ENCODE data around the gene CFAP92.

Gene CFAP92

DNA sequence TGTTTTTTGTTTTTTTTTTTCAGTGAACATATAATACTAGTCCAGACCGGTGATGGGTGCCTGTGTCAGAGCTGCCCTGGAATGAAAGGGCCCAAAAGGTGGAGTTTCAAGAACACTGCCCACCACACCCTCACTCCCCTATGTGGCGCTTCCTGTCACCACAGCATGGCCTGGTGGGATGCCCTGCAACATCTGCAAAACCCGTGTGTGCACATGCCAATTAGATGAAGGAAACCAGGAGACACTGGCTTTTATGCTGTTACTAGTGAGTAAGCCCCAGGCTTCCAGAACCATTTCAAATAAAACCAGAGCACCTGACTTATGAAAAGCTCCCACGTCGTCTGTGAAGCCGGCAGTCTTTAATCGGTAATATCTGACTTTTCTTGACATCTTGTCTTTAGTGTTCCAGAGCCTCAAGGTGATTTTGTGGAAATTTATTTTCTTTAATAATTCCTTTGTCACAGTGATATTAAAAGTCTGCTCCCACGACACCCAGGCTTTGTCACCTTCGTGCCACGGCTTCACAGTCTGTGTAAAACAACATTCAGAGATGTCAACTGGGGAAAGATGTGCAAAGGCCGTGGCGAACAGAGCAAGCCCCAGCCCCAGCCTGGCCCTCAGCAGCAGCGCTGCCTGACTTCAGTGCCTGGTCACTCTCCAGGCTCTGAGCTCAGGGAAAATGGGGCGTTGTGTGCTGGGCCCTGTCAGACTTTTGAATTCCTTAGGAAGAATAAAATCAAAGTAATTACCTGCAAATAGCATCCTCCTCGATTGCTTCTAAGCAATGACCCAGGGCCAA is 6.4 kb downstream of the CFAP92 start:
- no peak for DNase-seq (ENCODE audit: low read depth, low spot score)

- no peak for DNase-seq (ENCODE audit: low read depth, low spot score)
Measured at GRCh38 chr3:128984596-128984995, 9.3 kb downstream of the CFAP92 start.

DNA sequence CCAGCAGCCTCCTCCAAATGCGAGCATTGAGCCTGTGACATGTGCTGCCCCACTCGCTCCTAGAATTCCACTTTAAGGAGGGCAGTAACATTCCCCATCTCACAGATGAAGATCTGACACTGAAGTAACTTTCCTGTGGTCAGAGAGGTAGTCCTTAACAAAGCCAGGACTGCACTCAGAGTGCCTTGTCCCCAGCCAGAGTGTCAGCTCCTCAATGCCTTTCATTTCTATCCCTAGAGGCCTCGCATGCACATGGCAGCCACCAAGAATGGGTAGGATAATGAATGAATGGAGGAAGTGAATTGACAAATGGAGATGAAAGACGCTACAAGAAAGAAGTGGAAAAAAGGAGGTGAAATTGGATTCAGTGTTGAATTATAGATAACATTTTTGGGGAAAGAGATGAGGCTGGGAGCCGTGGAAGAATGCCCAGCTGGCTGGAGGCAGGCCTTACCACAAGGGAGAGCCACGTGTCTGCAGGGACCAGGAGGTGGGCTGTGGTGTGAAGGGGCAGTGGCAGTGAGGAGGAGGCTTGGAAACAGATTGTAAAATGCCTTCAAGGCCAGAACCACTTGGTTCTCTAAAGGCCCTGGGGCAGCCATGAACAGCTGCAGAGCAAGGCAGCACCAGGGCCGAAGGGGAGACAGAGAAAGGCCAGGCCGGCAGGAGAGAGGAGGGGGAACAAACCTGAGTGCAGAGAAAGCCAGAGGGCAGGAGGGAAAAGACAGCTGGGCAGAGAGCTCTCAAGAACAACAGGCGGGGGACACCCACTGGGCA is 10.4 kb downstream of the CFAP92 start:
- no peak for DNase-seq (ENCODE audit: low read depth, low spot score)

DNA sequence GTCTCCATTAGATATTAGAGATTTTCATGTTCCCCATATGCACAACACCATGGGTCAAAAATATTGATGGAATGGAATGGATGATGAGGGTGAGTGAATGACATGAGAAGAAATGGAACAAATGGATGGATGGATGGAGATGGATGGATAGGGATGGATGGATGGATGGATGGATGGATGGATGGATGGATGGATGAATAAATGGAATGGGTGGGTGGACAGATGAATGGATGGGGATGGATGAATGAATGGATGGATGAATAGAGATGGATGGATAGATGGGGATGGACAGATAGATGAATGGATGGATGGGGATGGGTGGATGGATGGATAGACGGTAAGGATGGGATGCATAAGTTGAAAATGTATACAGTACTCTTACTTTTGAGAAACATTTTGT is 18.6 kb downstream of the CFAP92 start:
- DNase-seq (ENCODE audit: low read depth, low spot score), result no peak

- DNase-seq (ENCODE audit: low read depth, low spot score), result no peak
Measured at GRCh38 chr3:128973988-128974564, 19.8 kb downstream of the CFAP92 start.

DNA sequence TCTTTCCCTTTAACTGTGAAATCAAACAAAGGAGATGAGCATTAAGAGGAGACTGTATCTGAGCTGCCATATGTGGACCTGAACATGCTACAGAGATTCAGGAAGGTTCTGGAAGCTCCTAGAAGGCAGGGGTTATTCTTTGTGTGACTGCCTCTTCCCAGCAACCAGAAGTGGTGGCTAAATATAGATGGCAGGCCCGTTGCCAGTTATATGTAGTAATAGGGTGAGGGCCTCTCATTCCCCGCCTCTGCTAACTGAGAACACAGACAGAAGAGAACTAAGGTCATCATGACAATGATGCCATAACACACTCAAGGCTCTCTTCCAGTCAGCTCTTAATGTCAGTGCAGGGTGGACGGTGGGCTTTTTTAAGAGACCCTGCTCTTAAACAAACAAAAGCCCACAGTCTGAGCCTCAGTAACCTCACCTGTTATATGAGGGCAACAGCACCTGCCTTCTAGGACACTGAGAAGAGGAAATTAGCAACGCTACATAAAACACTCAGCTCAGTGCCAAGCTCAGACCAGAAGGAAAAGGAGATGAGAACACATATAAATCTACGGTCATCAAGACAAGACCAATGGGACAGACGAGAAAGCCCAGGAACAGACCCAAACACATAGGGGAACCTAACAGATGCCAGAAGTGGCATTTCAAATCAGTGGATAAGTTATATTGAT is 22.3 kb downstream of the CFAP92 start:
- DNase-seq (ENCODE audit: low read depth, low spot score), result peak; percentile 5

GRCh38 chr3:128970740-128971047 is 23.2 kb downstream of the CFAP92 start:
- DNase-seq (ENCODE audit: low read depth, low spot score), result no peak

DNA sequence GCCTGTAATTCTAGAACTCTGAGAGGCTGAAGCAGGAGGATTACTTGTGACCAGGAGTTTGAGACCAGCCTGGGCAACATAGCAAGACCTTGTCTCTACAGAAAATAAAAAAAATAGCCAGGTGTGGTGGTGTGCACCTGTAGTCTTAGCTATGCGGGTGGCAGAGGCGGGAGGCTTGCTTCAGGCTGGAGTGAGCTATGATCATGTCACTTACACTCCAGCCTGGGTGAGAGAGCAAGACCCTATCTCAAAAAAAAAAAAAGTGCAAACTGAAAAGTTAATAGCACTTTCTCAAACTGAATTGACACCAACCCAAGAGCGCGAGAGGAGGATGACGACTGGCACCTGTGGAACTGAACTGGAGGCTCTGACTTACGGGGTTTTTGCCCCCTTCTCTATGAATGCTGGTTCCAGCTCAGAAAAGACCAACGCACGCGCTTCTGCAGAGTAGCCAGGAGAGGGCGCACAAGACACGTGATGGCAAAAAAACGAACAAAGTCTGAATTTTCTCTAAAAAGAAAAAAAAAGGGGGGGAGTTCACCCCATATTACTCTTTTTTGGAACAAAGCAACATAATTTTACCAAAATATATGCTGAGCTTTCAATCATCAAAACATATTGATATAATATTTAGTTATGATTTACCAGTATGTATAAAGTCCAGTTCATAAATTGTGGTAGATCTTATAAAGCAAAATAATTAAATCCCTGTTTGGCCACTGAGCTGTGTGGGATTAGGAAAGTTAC is 23.7 kb downstream of the CFAP92 start:
- DNase-seq (ENCODE audit: low read depth, low spot score), result peak; percentile 64

GRCh38 chr3:128967748-128968355 is 26.0 kb downstream of the CFAP92 start:
- no peak for DNase-seq (ENCODE audit: low read depth, low spot score)

GRCh38 chr3:128965818-128966217 is 28.1 kb downstream of the CFAP92 start:
- no peak for DNase-seq (ENCODE audit: low read depth, low spot score)

GRCh38 chr3:128965280-128965679 is 28.6 kb downstream of the CFAP92 start:
- DNase-seq (ENCODE audit: low read depth, low spot score), result no peak

- no peak for DNase-seq (ENCODE audit: low read depth, low spot score)
Measured at GRCh38 chr3:128956440-128956839, 37.4 kb downstream of the CFAP92 start.

DNA sequence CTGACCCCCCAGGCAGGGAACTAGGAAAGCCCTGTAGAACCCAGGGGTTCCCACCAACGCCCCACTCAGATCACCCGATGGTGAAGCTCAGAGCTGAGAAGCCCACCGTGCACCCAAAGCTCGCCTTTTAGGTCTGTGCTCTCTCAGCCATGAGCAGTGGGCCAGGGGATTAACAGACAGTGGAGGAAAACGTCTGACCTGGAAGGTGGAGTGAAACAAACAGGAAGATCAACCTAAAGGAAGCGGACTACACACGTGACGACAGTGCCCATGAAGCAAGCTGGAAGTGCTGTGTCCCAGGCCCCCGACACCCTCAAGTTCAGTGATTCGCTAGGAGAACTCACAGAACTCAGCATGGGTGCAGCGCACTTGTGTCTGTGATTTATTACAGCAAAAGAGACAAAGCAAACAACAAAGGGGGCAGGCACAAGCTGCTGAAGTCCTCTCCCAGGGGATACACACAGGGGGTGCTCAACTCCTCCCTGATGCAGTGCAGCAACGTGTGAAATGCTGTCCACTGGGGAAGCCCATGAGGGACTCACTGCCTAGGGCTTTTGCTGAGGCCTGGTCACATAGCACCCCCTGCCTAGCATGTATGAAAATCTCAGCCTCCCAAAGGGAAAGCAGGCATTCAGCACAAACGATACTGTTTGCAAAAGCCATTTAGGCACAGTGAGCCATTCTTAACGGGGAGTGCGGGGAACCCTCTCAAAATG is 43.5 kb downstream of the CFAP92 start:
- DNase-seq (ENCODE audit: low read depth, low spot score), result peak; percentile 45

DNA sequence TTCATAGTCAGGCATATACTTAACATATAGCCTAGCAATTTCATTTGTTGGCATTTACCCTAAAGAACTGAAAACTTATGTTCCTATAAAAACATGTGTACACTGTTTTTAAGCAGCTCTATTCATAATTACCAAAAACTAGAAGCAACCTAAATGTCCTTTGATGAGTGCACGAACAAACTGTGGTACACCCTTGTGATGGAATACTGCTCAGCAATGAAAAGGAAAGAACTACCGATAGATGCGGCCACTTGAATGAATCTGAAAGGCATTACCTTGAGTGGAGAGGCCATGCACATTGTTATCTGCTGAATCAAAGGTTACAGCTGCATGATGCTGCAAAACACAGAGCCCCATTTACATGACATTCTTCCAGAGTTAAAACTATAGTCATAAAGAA is 44.7 kb downstream of the CFAP92 start:
- DNase-seq (ENCODE audit: low read depth, low spot score), result no peak

DNA sequence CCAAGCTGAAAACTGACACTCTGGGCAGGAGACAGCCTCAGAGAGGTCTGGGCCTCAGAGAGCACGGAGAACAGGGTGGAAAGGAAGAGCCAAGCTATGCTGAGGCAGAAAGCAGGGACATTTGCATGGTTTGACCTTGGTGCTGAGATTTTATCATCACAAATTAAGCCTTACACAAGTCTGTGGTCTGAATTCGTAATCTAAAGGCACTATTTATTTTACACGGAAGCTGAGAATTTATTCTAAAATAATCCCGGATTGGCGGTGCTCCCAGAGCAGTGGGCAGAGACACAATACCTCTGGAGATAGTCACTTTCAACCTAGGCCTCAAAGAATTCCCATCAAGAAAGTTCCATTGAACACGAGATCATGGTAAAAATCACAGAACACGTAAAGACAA is 47.5 kb downstream of the CFAP92 start:
- DNase-seq (ENCODE audit: low read depth, low spot score), result peak; percentile 82

GRCh38 chr3:128945878-128946175 is 48.0 kb downstream of the CFAP92 start:
- DNase-seq (ENCODE audit: low read depth, low spot score), result no peak

DNA sequence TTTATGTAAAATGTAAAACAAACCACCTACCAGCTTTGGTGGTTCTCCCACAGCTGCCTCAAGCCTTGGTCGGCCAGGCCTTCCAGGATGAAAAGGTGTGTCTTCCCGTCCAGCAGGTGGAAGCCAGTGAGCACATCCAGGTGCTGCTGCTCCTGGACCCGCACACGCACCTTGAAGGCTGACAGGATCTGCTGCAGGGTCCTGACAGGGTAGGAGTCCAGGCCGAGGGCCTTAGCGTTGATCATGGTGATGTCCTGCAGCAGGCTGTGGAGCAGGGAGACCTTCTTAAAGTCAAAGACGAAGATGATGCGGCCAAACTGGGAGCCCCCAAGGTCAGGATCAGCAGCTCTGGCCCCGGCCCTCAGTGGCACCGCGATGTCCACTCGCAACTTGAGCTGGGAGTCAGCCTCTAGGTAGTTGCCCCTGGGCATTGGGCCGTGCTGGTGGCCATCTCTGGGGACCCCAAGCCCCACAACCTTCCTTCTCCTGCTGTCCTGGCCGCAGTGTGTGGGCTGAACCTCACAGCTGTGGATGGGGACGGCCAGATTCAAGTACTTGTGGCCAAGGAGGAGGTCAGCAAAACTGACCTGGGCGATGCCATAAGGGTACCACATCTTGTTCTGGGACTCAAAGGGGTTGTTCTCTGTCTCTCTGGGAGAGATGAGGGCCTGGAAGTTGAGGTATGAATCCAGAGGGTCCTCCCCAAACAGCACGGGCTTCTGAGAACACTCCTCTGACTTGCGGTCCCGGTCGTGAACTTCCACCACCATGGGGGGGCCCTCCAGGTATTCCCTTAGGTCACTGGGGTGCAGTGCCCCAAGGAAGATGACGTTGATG is 48.6 kb downstream of the CFAP92 start:
- DNase-seq (ENCODE audit: low read depth, low spot score), result no peak

- DNase-seq (ENCODE audit: low read depth, low spot score), result peak; percentile 20
Measured at GRCh38 chr3:128942161-128942952, 51.5 kb downstream of the CFAP92 start.

DNA sequence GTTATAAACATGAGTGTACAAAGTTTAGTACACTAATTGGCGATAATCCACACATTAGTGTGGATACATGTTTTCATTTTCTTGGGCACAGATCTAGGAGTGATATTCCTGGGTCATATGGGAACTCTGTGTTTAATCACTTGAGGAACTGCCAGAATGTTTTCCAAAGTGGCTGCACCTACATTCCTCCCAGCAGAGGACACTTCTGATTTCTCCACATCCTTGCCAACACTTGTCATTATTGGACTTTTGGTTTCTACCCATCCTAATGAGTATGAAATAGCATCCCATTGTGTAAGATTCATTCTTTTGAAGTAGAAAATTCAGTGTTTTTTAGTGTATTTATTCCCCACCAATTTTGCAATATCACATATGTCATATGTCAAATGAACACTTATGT is 53.6 kb downstream of the CFAP92 start:
- DNase-seq (ENCODE audit: low read depth, low spot score), result no peak
